ENCODE measurements around the gene PPP3R2. TPM values are rescaled to one million over a fixed set of nuclear protein-coding genes. Genes with fewer than 3 reads are reported as not detected.

The PPP3R2 gene
- polyA plus RNA-seq, 4 donors: not detected

DNA sequence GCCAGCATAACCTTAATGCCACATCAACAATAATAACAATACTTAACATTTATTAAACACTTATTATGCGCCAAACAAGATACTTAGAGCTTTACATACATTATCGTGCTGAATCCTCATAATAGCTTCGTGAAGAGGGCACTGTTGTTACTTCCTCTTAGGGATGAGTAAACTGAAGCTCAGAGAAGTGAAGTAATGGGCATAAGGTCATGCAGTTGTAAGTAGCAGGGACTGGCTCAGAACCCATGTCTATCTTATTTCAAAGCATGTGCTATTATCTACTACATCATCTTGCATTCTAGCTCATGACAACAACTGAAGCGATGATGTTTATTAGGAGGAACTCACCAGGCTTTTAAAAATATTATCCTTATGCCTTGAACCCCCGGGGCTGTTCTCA lies 34.9 kb upstream of the PPP3R2 start:
- H3K36me3 ChIP-seq (ENCODE audit: control insufficient read depth in 3 of 3, insufficient read depth in 2 of 3, low read depth in 1 of 3, low read length in 3 of 3): no peaks in the 10 kb centered on the region
- H3K4me1 ChIP-seq (ENCODE audit: control insufficient read depth in 3 of 3, insufficient read depth in 2 of 3, low read depth in 1 of 3, low read length in 2 of 3): no peaks in the 10 kb centered on the region
- WGBS, 3 donors: 72 to 77% (median 77%) methylated on average over 5 of the region's 5 CpGs
- FAIRE-seq (no peak), DNase-seq (no peak)
- H3K4me3 ChIP-seq (ENCODE audit: low read depth in 1 of 3, low read length in 3 of 3): no peak overlapping the region
- H3K9me3 ChIP-seq (ENCODE audit: control insufficient read depth in 2 of 2, insufficient read depth in 1 of 2, low read depth in 1 of 2, low read length in 1 of 2): no peaks in the 10 kb centered on the region
- peaks cover 0 to 3% (median 0%) of the 10 kb centered on the region in 3 donors for H3K27me3 ChIP-seq (ENCODE audit: control insufficient read depth in 3 of 3, insufficient read depth in 3 of 3, low read length in 3 of 3)
- no peak overlapping the region for H3K27ac ChIP-seq (ENCODE audit: low read depth in 1 of 3, low read length in 2 of 3)

DNA sequence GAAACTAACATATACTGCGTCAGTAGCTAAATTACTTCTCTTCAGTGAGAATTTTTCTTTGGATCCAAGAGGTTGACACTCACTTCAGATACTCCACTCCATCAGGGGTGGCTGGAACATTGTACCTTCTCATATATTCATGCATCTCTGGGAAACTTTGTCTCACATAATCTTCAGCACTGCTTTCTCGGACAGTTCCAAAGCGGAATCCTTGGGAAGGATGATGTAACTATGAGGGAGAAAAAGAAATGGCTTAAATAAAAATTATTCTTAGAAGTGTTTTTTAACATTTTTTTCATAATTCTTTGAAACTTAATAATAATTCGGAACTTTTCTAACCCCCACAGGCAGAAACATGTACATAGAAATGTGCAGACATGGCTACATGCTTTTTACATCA lies 33.4 kb upstream of the PPP3R2 start:
- Histone ChIP-seq H3K27me3 (ENCODE audit: control insufficient read depth in 3 of 3, insufficient read depth in 3 of 3, low read length in 3 of 3) (no peaks in the 10 kb centered on the region), H3K4me1 (ENCODE audit: control insufficient read depth in 3 of 3, insufficient read depth in 2 of 3, low read depth in 1 of 3, low read length in 2 of 3) (no peaks in the 10 kb centered on the region), H3K27ac (ENCODE audit: low read depth in 1 of 3, low read length in 2 of 3) (no peak overlapping the region), H3K4me3 (ENCODE audit: low read depth in 1 of 3, low read length in 3 of 3) (no peak overlapping the region), H3K9me3 (ENCODE audit: control insufficient read depth in 2 of 2, insufficient read depth in 1 of 2, low read depth in 1 of 2, low read length in 1 of 2) (no peaks in the 10 kb centered on the region), H3K36me3 (ENCODE audit: control insufficient read depth in 3 of 3, insufficient read depth in 2 of 3, low read depth in 1 of 3, low read length in 3 of 3) (no peaks in the 10 kb centered on the region)
- DNase-seq (peak in 1 of 2 donors; percentile 33), FAIRE-seq (no peak)
- 75 to 77% (median 76%) methylated on average over 4 of the region's 4 CpGs for WGBS, 3 donors

DNA sequence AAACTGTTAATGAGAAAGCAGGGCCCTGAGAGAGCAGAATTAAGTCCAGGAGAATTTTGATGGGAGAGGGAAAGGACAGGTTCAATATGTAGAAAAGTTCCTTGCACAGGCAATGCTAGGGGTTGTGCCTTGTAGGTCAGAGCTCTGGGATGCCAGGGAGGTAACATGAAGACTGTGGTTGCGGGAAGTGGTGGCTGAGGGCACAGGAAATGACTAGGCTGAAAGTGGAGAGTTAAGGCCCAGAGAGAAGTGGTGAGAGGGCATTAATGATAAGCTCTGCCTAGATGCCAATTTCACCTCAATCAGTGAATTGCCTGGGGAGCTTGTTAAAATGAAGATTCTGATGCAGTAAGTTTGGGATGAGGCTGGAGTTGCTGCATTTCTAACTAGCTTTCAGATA lies 31.5 kb upstream of the PPP3R2 start:
- no peaks in the 10 kb centered on the region for H3K36me3 ChIP-seq (ENCODE audit: control insufficient read depth in 3 of 3, insufficient read depth in 2 of 3, low read depth in 1 of 3, low read length in 3 of 3)
- no peaks in the 10 kb centered on the region for H3K4me1 ChIP-seq (ENCODE audit: control insufficient read depth in 3 of 3, insufficient read depth in 2 of 3, low read depth in 1 of 3, low read length in 2 of 3)
- no peaks in the 10 kb centered on the region for H3K9me3 ChIP-seq (ENCODE audit: control insufficient read depth in 2 of 2, insufficient read depth in 1 of 2, low read depth in 1 of 2, low read length in 1 of 2)
- DNase-seq (no peak), FAIRE-seq (no peak)
- H3K4me3 ChIP-seq (ENCODE audit: low read depth in 1 of 3, low read length in 3 of 3): no peak overlapping the region
- WGBS, 3 donors: 70 to 75% (median 71%) methylated on average over 1 of the region's 1 CpG
- H3K27me3 ChIP-seq (ENCODE audit: control insufficient read depth in 3 of 3, insufficient read depth in 3 of 3, low read length in 3 of 3): no peaks in the 10 kb centered on the region
- no peak overlapping the region for H3K27ac ChIP-seq (ENCODE audit: low read depth in 1 of 3, low read length in 2 of 3)

DNA sequence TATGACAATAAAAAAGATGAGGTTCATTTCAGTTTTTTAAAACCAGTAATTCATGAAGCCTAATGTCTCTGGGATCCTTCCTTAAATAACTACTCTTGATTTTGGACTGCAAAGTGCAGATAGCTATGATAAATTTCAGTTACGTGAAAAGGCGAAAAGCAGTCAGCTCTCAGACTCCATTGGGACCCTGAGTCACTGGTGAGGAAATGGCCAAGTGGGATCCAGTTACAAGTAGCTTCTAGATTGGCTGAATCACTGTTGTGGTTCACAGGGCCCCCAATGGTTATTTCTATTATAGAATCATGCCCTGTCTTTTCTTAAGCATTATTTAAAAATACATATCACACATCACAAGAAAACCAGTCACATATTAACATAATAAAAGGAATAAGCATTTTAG lies 31.1 kb upstream of the PPP3R2 start:
- WGBS, 3 donors: 87 to 96% (median 93%) methylated on average over 2 of the region's 2 CpGs
- FAIRE-seq (no peak), DNase-seq (no peak)
- Histone ChIP-seq H3K36me3 (ENCODE audit: control insufficient read depth in 3 of 3, insufficient read depth in 2 of 3, low read depth in 1 of 3, low read length in 3 of 3) (no peaks in the 10 kb centered on the region), H3K27ac (ENCODE audit: low read depth in 1 of 3, low read length in 2 of 3) (no peak overlapping the region), H3K4me3 (ENCODE audit: low read depth in 1 of 3, low read length in 3 of 3) (no peak overlapping the region), H3K9me3 (ENCODE audit: control insufficient read depth in 2 of 2, insufficient read depth in 1 of 2, low read depth in 1 of 2, low read length in 1 of 2) (no peaks in the 10 kb centered on the region), H3K27me3 (ENCODE audit: control insufficient read depth in 3 of 3, insufficient read depth in 3 of 3, low read length in 3 of 3) (no peaks in the 10 kb centered on the region), H3K4me1 (ENCODE audit: control insufficient read depth in 3 of 3, insufficient read depth in 2 of 3, low read depth in 1 of 3, low read length in 2 of 3) (no peaks in the 10 kb centered on the region)

DNA sequence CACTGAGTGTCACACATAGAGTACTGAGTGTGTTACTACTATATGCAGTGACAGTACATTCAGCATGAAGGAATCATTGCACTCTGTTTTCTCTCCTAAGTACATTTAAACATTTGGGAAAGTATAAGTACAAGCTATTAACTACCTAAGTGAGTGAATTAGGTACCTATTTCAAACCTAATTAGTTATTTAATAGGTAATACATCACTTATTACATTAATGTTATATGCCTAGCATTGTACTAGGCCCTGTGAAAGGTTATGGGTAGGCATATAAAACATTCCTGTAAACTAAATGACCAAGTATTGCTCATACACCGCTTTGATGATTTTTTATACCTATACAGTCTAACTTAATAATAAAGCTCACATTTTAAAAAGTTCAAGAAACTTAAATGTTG lies 25.7 kb upstream of the PPP3R2 start:
- H3K4me3 ChIP-seq (ENCODE audit: low read depth in 1 of 3, low read length in 3 of 3): no peak overlapping the region
- no peaks in the 10 kb centered on the region for H3K36me3 ChIP-seq (ENCODE audit: control insufficient read depth in 3 of 3, insufficient read depth in 2 of 3, low read depth in 1 of 3, low read length in 3 of 3)
- H3K27me3 ChIP-seq (ENCODE audit: control insufficient read depth in 3 of 3, insufficient read depth in 3 of 3, low read length in 3 of 3): no peaks in the 10 kb centered on the region
- H3K9me3 ChIP-seq (ENCODE audit: control insufficient read depth in 2 of 2, insufficient read depth in 1 of 2, low read depth in 1 of 2, low read length in 1 of 2): peaks cover 0 to 3% of the 10 kb centered on the region in 2 donors
- WGBS, 3 donors: 54 to 69% (median 56%) methylated on average over 1 of the region's 1 CpG
- DNase-seq (no peak), FAIRE-seq (no peak)
- no peaks in the 10 kb centered on the region for H3K4me1 ChIP-seq (ENCODE audit: control insufficient read depth in 3 of 3, insufficient read depth in 2 of 3, low read depth in 1 of 3, low read length in 2 of 3)
- H3K27ac ChIP-seq (ENCODE audit: low read depth in 1 of 3, low read length in 2 of 3): no peak overlapping the region

DNA sequence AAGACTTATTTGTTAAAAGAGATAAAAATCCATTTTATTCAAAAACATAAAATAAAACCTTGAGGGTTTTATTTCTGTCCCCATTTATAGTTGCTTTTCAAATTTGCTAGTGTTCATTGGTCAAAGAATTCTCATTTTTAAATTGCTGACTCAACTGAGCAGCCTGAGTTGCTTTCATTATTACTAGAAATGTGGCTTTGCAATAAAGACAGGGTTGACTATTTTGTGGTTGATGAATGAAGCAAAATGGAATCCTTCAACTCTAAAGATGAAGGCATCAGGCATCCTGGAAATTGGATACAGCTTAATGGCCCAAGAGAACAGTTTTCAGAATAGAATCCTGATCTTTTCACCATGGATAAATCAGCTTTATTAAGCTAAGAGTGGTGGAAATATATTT lies 23.9 kb upstream of the PPP3R2 start:
- H3K4me3 ChIP-seq (ENCODE audit: low read depth in 1 of 3, low read length in 3 of 3): no peak overlapping the region
- peaks cover 0 to 3% of the 10 kb centered on the region in 2 donors for H3K9me3 ChIP-seq (ENCODE audit: control insufficient read depth in 2 of 2, insufficient read depth in 1 of 2, low read depth in 1 of 2, low read length in 1 of 2)
- DNase-seq (no peak), FAIRE-seq (no peak)
- no peaks in the 10 kb centered on the region for H3K4me1 ChIP-seq (ENCODE audit: control insufficient read depth in 3 of 3, insufficient read depth in 2 of 3, low read depth in 1 of 3, low read length in 2 of 3)
- H3K27ac ChIP-seq (ENCODE audit: low read depth in 1 of 3, low read length in 2 of 3): no peak overlapping the region
- H3K36me3 ChIP-seq (ENCODE audit: control insufficient read depth in 3 of 3, insufficient read depth in 2 of 3, low read depth in 1 of 3, low read length in 3 of 3): no peaks in the 10 kb centered on the region
- H3K27me3 ChIP-seq (ENCODE audit: control insufficient read depth in 3 of 3, insufficient read depth in 3 of 3, low read length in 3 of 3): no peaks in the 10 kb centered on the region

DNA sequence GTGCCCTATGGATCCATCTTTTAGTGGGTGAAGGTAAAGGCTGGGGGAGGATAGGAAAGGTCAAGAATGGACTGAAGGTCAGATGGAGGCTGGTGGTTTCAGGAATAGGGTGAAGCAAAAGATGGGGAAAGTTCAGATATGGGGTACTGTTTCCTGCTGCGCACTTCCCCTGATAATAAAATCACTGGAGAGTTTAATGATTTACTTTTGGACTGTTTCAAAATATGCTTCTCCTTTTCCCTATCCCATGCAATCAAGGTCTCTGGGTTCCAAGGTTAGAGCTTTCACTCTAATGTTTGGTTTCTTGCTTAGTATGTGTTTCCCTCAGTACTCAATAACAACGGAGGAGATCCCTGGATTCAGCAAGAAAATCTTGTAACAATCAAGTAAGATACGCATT lies 10.8 kb upstream of the PPP3R2 start:
- Histone ChIP-seq H3K4me3 (ENCODE audit: low read depth in 1 of 3, low read length in 3 of 3) (no peak overlapping the region), H3K36me3 (ENCODE audit: control insufficient read depth in 3 of 3, insufficient read depth in 2 of 3, low read depth in 1 of 3, low read length in 3 of 3) (no peaks in the 10 kb centered on the region), H3K27me3 (ENCODE audit: control insufficient read depth in 3 of 3, insufficient read depth in 3 of 3, low read length in 3 of 3) (no peaks in the 10 kb centered on the region), H3K27ac (ENCODE audit: low read depth in 1 of 3, low read length in 2 of 3) (no peak overlapping the region), H3K4me1 (ENCODE audit: control insufficient read depth in 3 of 3, insufficient read depth in 2 of 3, low read depth in 1 of 3, low read length in 2 of 3) (peaks cover 0 to 6% (median 2%) of the 10 kb centered on the region in 3 donors), H3K9me3 (ENCODE audit: control insufficient read depth in 2 of 2, insufficient read depth in 1 of 2, low read depth in 1 of 2, low read length in 1 of 2) (no peaks in the 10 kb centered on the region)
- peak in 1 of 2 donors; percentile 45 for DNase-seq
- FAIRE-seq: no peak
- WGBS, 3 donors: 34 to 78% (median 48%) methylated on average over 3 of the region's 3 CpGs

DNA sequence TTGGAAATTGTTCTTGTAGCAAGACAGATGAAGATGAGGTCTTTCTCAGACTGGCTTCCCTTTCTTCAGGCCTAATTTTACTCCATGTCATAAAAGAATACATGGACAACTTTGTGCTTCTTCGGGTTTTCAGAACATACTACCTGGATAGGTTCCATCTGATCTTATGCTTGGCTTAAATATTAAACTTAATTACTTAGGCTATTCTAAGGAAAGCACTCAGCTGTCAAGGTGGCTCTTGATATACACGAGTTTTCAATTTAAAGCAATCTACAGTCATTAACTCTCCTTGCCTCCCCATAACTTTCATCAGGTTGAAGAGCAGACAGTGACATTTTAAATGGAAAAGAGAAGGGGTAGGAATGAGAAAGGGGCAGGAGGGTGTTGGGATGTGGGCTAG lies 9.5 kb upstream of the PPP3R2 start:
- H3K27me3 ChIP-seq (ENCODE audit: control insufficient read depth in 3 of 3, insufficient read depth in 3 of 3, low read length in 3 of 3): no peaks in the 10 kb centered on the region
- no peak overlapping the region for H3K27ac ChIP-seq (ENCODE audit: low read depth in 1 of 3, low read length in 2 of 3)
- H3K36me3 ChIP-seq (ENCODE audit: control insufficient read depth in 3 of 3, insufficient read depth in 2 of 3, low read depth in 1 of 3, low read length in 3 of 3): no peaks in the 10 kb centered on the region
- peaks cover 0 to 6% (median 2%) of the 10 kb centered on the region in 3 donors for H3K4me1 ChIP-seq (ENCODE audit: control insufficient read depth in 3 of 3, insufficient read depth in 2 of 3, low read depth in 1 of 3, low read length in 2 of 3)
- 11 to 51% (median 23%) methylated on average over 2 of the region's 2 CpGs for WGBS, 3 donors
- no peak for FAIRE-seq
- DNase-seq: peak; percentile 24 to 35
- no peak overlapping the region for H3K4me3 ChIP-seq (ENCODE audit: low read depth in 1 of 3, low read length in 3 of 3)
- H3K9me3 ChIP-seq (ENCODE audit: control insufficient read depth in 2 of 2, insufficient read depth in 1 of 2, low read depth in 1 of 2, low read length in 1 of 2): no peaks in the 10 kb centered on the region

DNA sequence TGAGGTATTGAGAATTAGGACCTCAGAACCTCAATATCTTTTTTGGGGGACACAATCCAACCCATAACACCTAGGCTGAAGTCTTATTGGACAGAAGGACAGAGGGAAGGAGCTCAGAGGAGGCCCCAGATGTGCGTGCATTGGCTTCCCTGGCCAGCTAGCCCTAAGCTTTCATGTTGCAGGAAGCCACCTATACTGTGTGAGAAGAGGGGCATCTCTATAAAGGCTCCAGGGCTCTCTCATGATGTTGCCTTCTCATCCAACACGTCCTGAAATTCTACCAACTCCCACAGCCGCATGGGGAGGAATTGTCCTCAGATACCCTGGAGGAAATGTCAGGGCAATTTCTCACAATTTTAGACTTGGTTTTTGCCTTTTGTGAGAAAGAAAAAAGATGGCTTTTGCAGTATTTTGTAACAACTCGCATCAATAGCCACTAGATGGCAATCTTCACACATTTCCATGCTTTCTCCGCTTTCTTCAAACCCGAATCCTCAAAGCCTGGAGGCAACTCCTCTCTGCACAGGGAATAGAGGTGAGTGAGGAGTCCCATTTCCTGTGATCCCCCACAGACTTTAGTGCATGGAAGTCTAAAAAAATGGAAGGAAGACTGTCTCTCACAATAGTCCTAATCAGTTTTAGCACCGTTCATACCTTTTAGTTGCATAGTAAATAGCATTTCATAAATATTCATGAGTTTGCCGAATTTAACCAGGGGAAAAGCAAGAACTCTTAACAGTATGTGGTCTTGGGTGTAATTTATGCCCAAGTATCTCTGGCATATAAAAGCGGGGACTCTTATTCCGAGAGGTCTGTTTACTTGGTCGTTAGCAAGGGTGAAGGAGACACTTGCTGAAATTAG lies 7.4 kb upstream of the PPP3R2 start:
- 24 to 34% (median 29%) methylated on average over 11 of the region's 11 CpGs for WGBS, 3 donors
- no peak overlapping the region for H3K4me3 ChIP-seq (ENCODE audit: low read depth in 1 of 3, low read length in 3 of 3)
- no peak for FAIRE-seq
- peaks cover 0 to 6% (median 2%) of the 10 kb centered on the region in 3 donors for H3K4me1 ChIP-seq (ENCODE audit: control insufficient read depth in 3 of 3, insufficient read depth in 2 of 3, low read depth in 1 of 3, low read length in 2 of 3)
- no peaks in the 10 kb centered on the region for H3K9me3 ChIP-seq (ENCODE audit: control insufficient read depth in 2 of 2, insufficient read depth in 1 of 2, low read depth in 1 of 2, low read length in 1 of 2)
- DNase-seq: peak; percentile 58 to 63
- peaks cover 0 to 5% (median 0%) of the 10 kb centered on the region in 3 donors for H3K27me3 ChIP-seq (ENCODE audit: control insufficient read depth in 3 of 3, insufficient read depth in 3 of 3, low read length in 3 of 3)
- H3K36me3 ChIP-seq (ENCODE audit: control insufficient read depth in 3 of 3, insufficient read depth in 2 of 3, low read depth in 1 of 3, low read length in 3 of 3): no peaks in the 10 kb centered on the region
- no peak overlapping the region for H3K27ac ChIP-seq (ENCODE audit: low read depth in 1 of 3, low read length in 2 of 3)

Measured in small intestine (tissue), 7 donors.